A549 (cell line): ENCODE measurements around the gene GLA. TPM values are rescaled to one million over a fixed set of nuclear protein-coding genes. Genes with fewer than 3 reads are reported as not detected.

Source experiments
- ATAC-seq, 2 experiments: fragments of 200-7000 bp in 1 of 2; fragments of >200 bp in 1 of 2; cut with Nextera tagmentation in 1 of 2; cut with Tn5 transposase in 1 of 2; 3 replicates each; pipeline versions ENCODE4 v1.8.0 to v1.9.1; 2018 to 2020; ENCODE audit warnings: mild to moderate bottlenecking in 1 of 2, moderate library complexity in 1 of 2
- CTCF ChIA-PET: fragments of 300-600 bp; sonication (Branson Sonifier 250); formaldehyde crosslinking; extraction: SDS; loops from one replicate; lab custom pipeline; 2021; ENCODE audit warnings: antibody characterized with exemption, inconsistent platforms; lab: Yijun Ruan, JAX
- POLR2A ChIA-PET: fragments of 350-600 bp; formaldehyde crosslinking; extraction: SDS; loops from one replicate; lab custom pipeline; 2021; ENCODE audit warnings: antibody characterized with exemption, inconsistent platforms; lab: Yijun Ruan, JAX
- DNase-seq, 2 experiments: peaks; one replicate each; pipeline versions ENCODE4 v3.0.0 to v3.0.0-alpha.2; 2011 to 2016; ENCODE audit warnings: low read depth in 1 of 2, low spot score in 1 of 2
- FAIRE-seq: peaks from 2 replicates; lab custom pipeline; 2011; peaks lifted over from hg19 to GRCh38; lab: Jason Lieb, UNC
- H3K27ac ChIP-seq, 2 experiments: fragments of >200 bp; sonication (Bioruptor Twin); formaldehyde crosslinking; 3 replicates each; pipeline ENCODE4 v1.5.1; 2016 to 2017
- H3K4me1 ChIP-seq: fragments of >200 bp; sonication (Bioruptor Twin); formaldehyde crosslinking; 3 replicates; pipeline ENCODE4 v1.6.1; 2016
- H3K4me2 ChIP-seq: fragments of >200 bp; sonication (Bioruptor Twin); formaldehyde crosslinking; 3 replicates; pipeline ENCODE4 v1.6.1; 2016
- H3K4me3 ChIP-seq: fragments of >200 bp; sonication (Bioruptor Twin); formaldehyde crosslinking; 3 replicates; pipeline ENCODE4 v1.5.1; 2016
- H3K9me3 ChIP-seq: fragments of >200 bp; sonication (Bioruptor Twin); formaldehyde crosslinking; 3 replicates; pipeline ENCODE4 v1.6.1; 2016
- ATOH8 ChIP-seq: fragments of 250-450 bp; sonication (Bioruptor Pico); IDR thresholded peaks from 2 replicates; pipeline ENCODE4 v1.5.0; 2020; ENCODE audit warnings: low read depth, mild to moderate bottlenecking, moderate library complexity
- BCL3 ChIP-seq: fragments of >200 bp; sonication (Bioruptor Twin); formaldehyde crosslinking; IDR thresholded peaks from 3 replicates; pipeline ENCODE4 v1.6.1; 2016
- BHLHE40 ChIP-seq: IDR thresholded peaks from 2 replicates; pipeline ENCODE4 v1.6.1; 2012; ENCODE audit warnings: low read depth, low read length, inconsistent platforms
- EP300 ChIP-seq, 2 experiments: fragments of >200 bp; sonication (Bioruptor Twin); formaldehyde crosslinking; IDR thresholded peaks; 2 replicates in 1 of 2; 3 replicates in 1 of 2; pipeline ENCODE4 v1.6.1; 2016 to 2017
- ESRRA ChIP-seq: fragments of 150-350 bp; IDR thresholded peaks from 2 replicates; pipeline ENCODE4 v1.6.1; 2014; ENCODE audit warnings: mild to moderate bottlenecking, low read length, borderline replicate concordance
- FOSL2 ChIP-seq, 2 experiments: fragments of 450-650 bp in 1 of 2; fragments of >200 bp in 1 of 2; sonication (Bioruptor Twin) in 1 of 2; formaldehyde crosslinking; IDR thresholded peaks; 2 replicates each; pipeline versions ENCODE4 v1.5.0 to v1.6.1; 2016 to 2020; ENCODE audit warnings: mild to moderate bottlenecking in 1 of 2, moderate library complexity in 1 of 2
- FOXS1 ChIP-seq: fragments of 250-450 bp; sonication (Bioruptor Pico); IDR thresholded peaks from 2 replicates; pipeline ENCODE4 v1.5.0; 2020; ENCODE audit warnings: mild to moderate bottlenecking, moderate library complexity
- HEYL ChIP-seq: fragments of 250-450 bp; sonication (Bioruptor Pico); IDR thresholded peaks from 2 replicates; pipeline ENCODE4 v1.8.0; 2021; ENCODE audit warnings: mild to moderate bottlenecking, moderate library complexity
- KDM5A ChIP-seq: fragments of 200-600 bp; sonication (generic); IDR thresholded peaks from 2 replicates; pipeline ENCODE4 v1.6.1; 2016; ENCODE audit warnings: antibody characterized with exemption, mild to moderate bottlenecking
- NFE2L2 ChIP-seq: fragments of 150-350 bp; conservative IDR thresholded peaks from 2 replicates; pipeline ENCODE4 v1.6.1; 2014; ENCODE audit warnings: low read length
- RAD21 ChIP-seq, 2 experiments: fragments of >200 bp in 1 of 2; sonication (Bioruptor Twin) in 1 of 2; formaldehyde crosslinking in 1 of 2; IDR thresholded peaks in 1 of 2; conservative IDR thresholded peaks in 1 of 2; 2 replicates in 1 of 2; 3 replicates in 1 of 2; pipeline ENCODE4 v1.6.1; 2012 to 2018; ENCODE audit warnings: inconsistent platforms in 1 of 2
- RARB ChIP-seq: fragments of 250-450 bp; sonication (Bioruptor Pico); IDR thresholded peaks from 2 replicates; pipeline ENCODE4 v1.8.0; 2021; ENCODE audit warnings: mild to moderate bottlenecking, moderate library complexity
- RCOR1 ChIP-seq: fragments of 150-350 bp; IDR thresholded peaks from 2 replicates; pipeline ENCODE4 v1.6.1; 2014; ENCODE audit warnings: antibody characterized with exemption, low read length, low read depth
- REST ChIP-seq: fragments of 200-600 bp; sonication (generic); IDR thresholded peaks from 2 replicates; pipeline ENCODE4 v1.6.1; 2016; ENCODE audit warnings: antibody characterized with exemption, mild to moderate bottlenecking, moderate library complexity
- ZFP36 ChIP-seq: fragments of 450-650 bp; IDR thresholded peaks from 2 replicates; pipeline ENCODE4 v1.6.1; 2014; ENCODE audit warnings: borderline replicate concordance; ENCODE audit not compliant: partially characterized antibody
- ZNF302 ChIP-seq: fragments of 250-450 bp; sonication (Bioruptor Pico); IDR thresholded peaks from 2 replicates; pipeline ENCODE4 v1.9.0; 2021; ENCODE audit warnings: inconsistent platforms, mild to moderate bottlenecking, moderate library complexity
- ZSCAN20 ChIP-seq: fragments of 250-450 bp; sonication (Bioruptor Pico); IDR thresholded peaks from 2 replicates; pipeline ENCODE4 v1.8.0; 2022; ENCODE audit warnings: mild to moderate bottlenecking, moderate library complexity
- WGBS: methylation state at CpG from one replicate; pipeline ENCODE4 v1.1.6; 2017; ENCODE audit errors: missing lambda C conversion rate; 5-methylcytosine and 5-hydroxymethylcytosine counted together
- polyA plus RNA-seq, 4 experiments: library from polyadenylated mRNA; depleted of rRNA in 3 of 4; stranded (reverse); fragments of >200 nt; fragmentation: RNase III in 1 of 4; extraction: RNeasy Plus Mini Kit Qiagen cat#74134 plus additional on column Dnase treatment in 1 of 4; gene quantifications; 2 replicates in 3 of 4; 3 replicates in 1 of 4; pipeline ENCODE4 v1.2.3, GENCODE V29; 2011 to 2017

GLA gene
- polyA plus RNA-seq, 2 of the 4 experiments (the other 2 are of a cell fraction) = 148 to 184 TPM

GRCh38 chrX:101442085-101442484, 34.4 kb upstream of the GLA start:
- TF ChIP-seq KDM5A = no peak
- TF ChIP-seq REST = no peak
- no peak for TF ChIP-seq ZNF302 (CRISPR knock-in tag)
- no peak for TF ChIP-seq BHLHE40
- TF ChIP-seq ESRRA = no peak
- no peak for TF ChIP-seq EP300 (IDR thresholded peaks at IDR 0.05)
- TF ChIP-seq ZSCAN20 (CRISPR knock-in tag) = no peak
- TF ChIP-seq RARB (CRISPR knock-in tag) = no peak
- TF ChIP-seq BCL3 = no peak
- TF ChIP-seq ZFP36 = no peak
- no peak for TF ChIP-seq FOXS1 (CRISPR knock-in tag)
- no peak for TF ChIP-seq NFE2L2
- TF ChIP-seq RCOR1 = no peak
- TF ChIP-seq, all 56 proteins: peak for 0
- no peak overlapping the region for H3K4me2 ChIP-seq
- POLR2A ChIA-PET = no interaction called here
- CTCF ChIA-PET = no interaction called here
- DNase-seq = no peak
- H3K4me1 ChIP-seq = no peaks in the 10 kb centered on the region
- no peaks in the 10 kb centered on the region for H3K9me3 ChIP-seq
- no peak overlapping the region for H3K27ac ChIP-seq
- WGBS = 65% methylated on average over 2 of the region's 2 CpGs
- H3K4me3 ChIP-seq = no peak overlapping the region
- peak; percentile 77 for FAIRE-seq
- no peak for ATAC-seq

- Histone ChIP-seq H3K4me1 (peaks cover 14% of the 10 kb centered on the region), H3K4me2 (peak overlapping the region; percentile 41), H3K4me3 (no peak overlapping the region), H3K9me3 (peaks cover 3% of the 10 kb centered on the region; the same call in 2 of the 3 replicates)
- DNase-seq (peak in 1 of 2 experiments; percentile 12), FAIRE-seq (no peak)
- WGBS = 55% methylated on average over 2 of the region's 2 CpGs
- ChIA-PET POLR2A (interaction anchor here (1.4 kb wide), 1 partner anchor 12 kb away, joined by 3 read pairs; no protein-coding TSS in a partner anchor), CTCF (no interaction called here)
- TF ChIP-seq ATOH8 (CRISPR knock-in tag) = no peak
- TF ChIP-seq RAD21 (conservative IDR thresholded peaks at IDR 0.05 in 1 of 2, IDR thresholded peaks at IDR 0.05 in 1 of 2) = no peak
- TF ChIP-seq, all 56 proteins: peak for 0
- 0 out of 6 replicates have a peak overlapping the region, but pooled peaks of 1 of the 2 experiments have one; percentile 44 for H3K27ac ChIP-seq
- ATAC-seq = peak in 1 of 2 experiments; percentile 60; a peak in 3 of 6 replicates
Measured at GRCh38 chrX:101430457-101431078, 22.8 kb upstream of the GLA start.

- Histone ChIP-seq H3K4me2 (peak overlapping the region; percentile 41), H3K4me1 (peaks cover 14% of the 10 kb centered on the region), H3K4me3 (no peak overlapping the region), H3K9me3 (peaks cover 3% of the 10 kb centered on the region; the same call in 2 of the 3 replicates), H3K27ac (0 out of 6 replicates have a peak overlapping the region, but pooled peaks of 1 of the 2 experiments have one; percentile 33)
- no peak for DNase-seq
- TF ChIP-seq HEYL (CRISPR knock-in tag) (no peak), FOSL2 (IDR thresholded peaks at IDR 0.05) (no peak; the same call in 1 of the 2 replicates), FOSL2 (CRISPR knock-in tag; IDR thresholded peaks at IDR 0.05) (peak; percentile 11; the same call in 1 of the 2 replicates)
- peak in 1 of 2 experiments; percentile 61; a peak in 3 of 6 replicates for ATAC-seq
- FAIRE-seq = no peak
- WGBS = 37% methylated on average over 1 of the region's 1 CpG
- CTCF ChIA-PET = no interaction called here
- POLR2A ChIA-PET = interaction anchor here (1.4 kb wide), 1 partner anchor 12 kb away, joined by 3 read pairs; no protein-coding TSS in a partner anchor
Measured at GRCh38 chrX:101429934-101430333, 22.2 kb upstream of the GLA start.
